HG03354 (cell line): ENCODE data around the gene ZNF33B.
"Not testable (repeated sequence)": the region's sequence is repeated elsewhere in the genome, so short reads cannot be mapped to it uniquely, and the experiment has no call there.

Experiments
- ATAC-seq: cut with Tn5 transposase; IDR thresholded peaks from one replicate; pipeline ENCODE4 v1.9.1; 2021; ENCODE audit warnings: mild to moderate bottlenecking; ENCODE audit not compliant: unreplicated experiment, poor library complexity, severe bottlenecking

ZNF33B gene

DNA sequence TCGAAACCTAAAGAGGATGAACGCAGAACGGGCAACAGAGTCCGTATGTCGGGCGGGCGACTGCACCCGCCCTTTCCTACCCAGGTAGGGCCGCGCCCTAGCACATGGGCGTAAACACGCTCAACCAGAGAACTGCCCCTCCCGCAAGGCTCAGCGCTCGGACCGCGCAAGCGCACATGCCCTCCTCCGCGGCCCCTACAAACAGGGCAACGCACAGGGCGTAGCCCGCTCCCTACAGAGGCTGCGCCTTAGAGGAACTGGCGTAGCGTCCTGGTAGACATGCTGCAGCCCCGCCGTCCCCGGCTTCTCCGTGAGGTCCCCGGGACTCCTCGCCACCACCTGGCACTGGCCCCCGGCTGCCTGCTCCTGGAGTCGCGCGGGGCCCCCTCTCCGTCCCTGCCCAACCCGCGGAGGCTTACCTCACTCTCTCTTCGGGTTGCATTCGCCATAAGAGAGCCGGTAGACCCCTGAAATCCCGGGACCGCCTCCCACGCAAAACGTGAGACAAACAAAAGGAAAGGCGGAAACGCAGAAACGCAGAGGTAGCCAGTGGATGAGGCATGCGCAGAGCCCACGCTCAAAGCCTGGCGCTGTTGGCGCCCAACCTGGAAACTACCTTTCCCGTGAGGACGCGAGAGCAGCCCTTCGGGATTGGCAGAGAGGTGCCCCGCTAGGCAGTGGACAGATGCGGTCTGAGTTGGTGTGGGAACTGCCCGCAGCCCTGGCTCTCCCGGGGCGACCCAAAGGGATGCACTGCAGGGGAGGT lies at the start of gene ZNF33B:
Gene ZNF33B, minus strand, starts transcription at position 516 of the 766 bp plus-strand sequence. CDS start 1,642 bp downstream, outside the sequence.
- ATAC-seq = peak; percentile 95

DNA sequence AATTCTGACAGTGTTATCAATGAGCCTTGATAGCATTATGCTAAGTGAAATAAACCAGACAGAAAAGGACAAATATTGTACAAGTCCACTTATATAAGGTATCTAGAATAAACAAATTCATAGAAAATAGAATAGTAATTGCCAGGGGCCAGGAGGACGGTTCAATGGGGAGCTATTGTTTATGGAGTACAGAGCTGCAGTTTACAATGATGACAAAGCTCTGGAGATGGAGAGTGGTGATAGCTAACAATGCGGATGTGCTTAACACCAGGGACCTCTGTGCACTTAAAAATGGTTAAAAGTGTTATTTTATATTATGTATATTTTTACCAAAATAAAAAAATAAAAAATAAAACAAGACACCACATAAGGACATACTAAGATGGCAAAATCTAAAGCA lies 46.1 kb upstream of the ZNF33B start:
- ATAC-seq = no peak

DNA sequence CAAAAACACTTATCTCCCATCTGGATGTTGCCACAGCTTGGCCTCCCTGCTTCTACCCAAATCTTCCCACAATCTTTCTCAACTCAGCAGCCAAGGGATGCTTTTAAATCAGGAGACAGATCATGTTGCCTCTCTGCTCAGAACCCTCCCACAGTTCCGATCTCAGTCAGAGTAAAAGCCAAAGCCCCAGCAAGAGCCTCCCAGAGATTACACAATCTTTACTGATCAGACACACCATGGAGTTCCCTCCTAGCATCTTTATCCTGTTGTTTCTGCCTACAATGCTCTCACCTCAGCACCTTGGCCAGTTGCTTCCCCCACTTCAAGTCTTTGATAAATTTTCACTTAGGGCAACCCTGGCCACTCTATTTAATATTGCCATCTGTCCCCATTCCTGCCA lies 41.9 kb upstream of the ZNF33B start:
- ATAC-seq = no peak

DNA sequence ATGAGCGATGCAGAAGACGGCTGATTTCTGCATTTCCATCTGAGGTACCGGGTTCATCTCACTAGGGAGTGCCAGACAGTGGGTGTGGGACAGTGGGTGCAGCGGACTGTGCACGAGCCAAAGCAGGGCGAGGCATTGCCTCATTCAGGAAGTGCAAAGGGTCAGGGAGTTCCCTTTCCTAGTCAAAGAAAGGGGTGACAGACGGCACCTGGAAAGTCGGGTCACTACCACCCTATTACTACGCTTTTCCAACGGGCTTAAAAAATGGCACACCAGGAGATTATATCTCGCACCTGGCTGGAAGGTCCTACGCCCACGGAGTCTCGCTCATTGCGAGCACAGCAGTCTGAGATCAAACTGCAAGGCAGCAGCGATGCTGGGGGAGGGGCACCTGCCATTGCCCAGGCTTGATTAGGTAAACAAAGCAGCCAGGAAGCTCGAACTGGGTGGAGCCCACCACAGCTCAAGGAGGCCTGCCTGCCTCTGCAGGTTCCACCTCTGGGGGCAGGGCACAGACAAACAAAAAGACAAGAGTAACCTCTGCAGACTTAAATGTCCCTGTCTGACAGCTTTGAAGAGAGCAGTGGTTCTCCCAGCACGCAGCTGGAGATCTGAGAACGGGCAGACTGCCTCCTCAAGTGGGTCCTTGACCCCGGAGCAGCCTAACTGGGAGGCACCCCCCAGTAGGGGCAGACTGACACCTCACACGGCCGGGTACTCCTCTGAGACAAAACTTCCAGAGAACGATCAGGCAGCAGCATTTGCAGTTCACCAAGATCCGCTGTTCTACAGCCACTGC lies 27.0 kb upstream of the ZNF33B start:
- not testable (repeated sequence) for ATAC-seq

DNA sequence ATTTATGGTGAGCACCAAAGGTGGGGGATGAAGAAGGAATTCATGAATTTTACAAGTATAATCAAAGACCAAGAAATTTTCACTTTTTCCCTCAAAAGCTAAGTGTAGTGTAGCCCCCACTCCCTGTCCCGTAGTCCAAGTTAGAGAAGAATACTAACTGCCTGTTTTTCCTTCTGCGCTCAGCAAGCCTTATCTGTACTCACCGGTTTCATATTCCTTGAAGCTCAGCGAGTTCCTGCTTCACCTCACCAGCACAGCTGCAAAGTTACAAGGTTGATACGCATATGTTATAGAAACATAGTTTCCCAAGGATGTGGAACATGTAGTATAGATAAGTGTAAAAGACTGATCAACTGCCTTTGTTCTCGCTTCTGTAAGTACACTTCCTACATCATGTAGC lies 16.0 kb upstream of the ZNF33B start:
- ATAC-seq = no peak

DNA sequence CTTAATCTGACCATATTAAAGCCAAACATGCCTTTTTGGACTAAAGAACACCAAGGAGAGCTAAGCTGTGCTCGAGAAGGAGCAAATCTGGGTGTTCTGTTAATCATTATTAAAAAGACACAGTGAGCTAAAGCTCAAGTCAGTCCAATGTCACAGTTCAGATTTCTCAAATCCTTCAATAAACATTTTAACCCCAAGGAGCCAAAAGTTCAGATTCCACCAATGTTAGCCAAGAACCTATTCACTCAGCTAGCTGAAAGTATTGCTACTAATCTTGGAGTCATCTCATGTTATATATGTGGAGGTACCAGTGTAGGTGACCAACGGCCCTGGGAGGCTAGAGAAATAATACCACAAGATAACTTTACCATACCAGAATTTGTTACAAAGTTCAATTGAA lies 14.5 kb upstream of the ZNF33B start:
- ATAC-seq = no peak

DNA sequence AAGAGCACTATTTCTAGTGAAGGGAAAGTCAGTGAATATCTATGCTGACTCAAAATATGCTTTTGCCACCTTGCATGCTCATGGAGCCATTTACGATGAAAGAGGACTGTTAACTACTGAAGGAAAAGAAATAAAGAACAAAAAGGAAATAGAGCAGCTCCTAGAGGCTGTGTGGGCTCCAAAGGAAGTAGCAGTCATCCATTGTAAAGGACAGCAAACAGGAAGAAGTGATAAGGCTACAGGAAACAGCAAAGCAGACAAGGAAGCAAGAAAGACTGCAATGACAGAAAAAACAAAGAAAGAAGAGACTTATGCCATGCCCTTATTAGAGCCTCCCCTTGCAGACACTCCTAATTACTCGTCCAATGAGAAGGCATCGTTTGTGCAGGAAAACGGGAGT lies 12.0 kb upstream of the ZNF33B start:
- ATAC-seq = no peak

DNA sequence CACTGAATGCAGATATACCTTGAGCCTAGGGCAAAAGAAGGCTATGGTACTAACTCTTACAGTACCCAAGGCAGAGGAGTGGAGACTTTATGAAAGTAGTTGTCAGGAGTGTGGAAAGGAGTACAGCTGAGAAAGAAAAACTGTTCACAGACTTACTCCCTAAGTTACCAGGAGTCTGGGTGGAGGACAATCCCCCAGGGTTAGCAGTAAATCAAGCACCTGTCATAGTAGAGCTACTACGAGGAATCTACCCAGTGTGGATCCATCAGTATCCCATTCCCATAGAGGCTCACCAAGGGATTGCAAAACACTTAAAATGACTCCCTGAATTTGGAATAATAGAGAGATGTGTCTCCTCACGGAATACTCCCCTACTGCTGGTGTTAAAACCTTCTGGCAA lies 10.1 kb upstream of the ZNF33B start:
- no peak for ATAC-seq

DNA sequence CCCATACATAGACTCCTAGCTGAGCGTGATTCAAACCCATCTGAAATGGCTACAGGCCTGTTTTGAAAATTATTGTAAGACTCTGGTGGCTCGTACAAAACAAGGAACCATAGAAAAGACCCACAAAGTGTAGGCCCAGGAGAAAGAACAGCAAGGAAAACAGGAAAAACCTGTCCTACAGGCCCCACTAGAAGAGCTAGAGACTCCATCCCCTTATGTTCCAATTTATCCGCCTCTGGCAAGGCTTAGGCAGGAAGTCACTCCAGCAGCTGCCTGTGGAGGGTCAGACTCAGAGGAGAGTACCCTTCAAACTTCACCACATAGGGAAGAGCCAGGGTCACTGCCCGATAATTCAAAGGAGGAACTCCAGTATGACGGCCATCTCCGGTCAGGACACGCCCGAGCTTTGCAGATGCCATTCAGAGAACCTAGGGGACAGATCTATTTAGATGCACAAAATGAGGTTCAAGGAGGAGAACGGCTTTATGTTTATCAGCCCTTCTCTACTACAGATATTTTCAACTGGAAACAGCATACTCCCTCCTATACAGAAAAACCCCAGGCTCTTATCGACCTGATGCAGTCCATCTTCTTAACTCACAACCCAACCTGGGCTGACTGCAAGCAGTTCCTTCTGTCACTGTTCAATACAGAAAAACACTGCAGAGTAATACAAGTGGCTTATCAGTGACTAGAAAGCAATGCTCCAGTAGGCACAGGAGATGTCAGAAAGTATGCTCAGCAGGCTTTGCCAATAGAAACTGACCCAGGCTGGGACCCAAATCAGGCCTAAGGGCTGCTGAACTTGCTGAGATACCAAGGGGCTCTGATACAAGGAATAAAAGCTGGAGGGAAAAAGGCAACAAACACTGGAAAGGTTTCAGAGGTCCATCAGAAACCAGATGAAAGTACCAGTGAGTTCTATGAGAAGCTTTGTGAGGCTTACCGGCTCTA lies 8.6 kb upstream of the ZNF33B start:
- no peak for ATAC-seq

DNA sequence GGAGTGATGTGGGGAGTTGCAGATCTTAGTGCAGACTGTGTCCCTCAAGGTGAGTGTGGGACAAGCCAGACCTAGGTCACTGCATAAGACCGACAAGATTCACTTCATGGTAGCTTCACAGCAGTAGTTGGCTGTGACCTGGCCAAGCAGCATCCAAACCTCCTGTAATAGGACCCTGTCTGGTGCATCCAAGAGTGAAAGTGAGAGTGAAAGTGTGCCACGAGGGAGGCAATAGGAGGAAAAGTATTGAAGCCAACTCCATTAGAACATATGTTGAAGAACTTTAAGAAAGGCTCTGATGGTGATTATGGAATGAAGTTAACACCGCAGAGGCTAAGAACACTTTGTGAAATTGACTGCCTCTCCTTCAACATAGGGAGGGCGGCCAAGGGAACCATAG lies 7.8 kb upstream of the ZNF33B start:
- ATAC-seq = no peak

DNA sequence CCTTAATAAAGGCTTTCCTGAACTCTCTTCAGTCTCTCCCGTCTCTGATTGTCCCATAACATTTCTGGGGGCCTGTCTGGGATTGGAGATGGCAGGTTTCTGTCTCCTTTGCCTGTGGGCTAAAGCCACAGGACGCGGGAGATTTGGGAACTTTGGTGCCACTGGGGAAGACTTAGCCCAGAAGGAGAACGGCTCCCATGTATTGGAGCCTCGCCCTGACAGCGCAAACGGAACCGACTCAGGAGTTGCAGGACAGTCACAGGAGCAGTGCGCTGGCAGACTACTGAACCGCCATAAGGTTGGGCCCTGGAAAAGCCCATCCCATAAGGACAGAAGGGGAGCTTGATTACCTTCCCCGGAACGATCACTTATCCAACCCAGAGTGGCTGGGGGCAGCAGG lies 7.1 kb upstream of the ZNF33B start:
- no peak for ATAC-seq

DNA sequence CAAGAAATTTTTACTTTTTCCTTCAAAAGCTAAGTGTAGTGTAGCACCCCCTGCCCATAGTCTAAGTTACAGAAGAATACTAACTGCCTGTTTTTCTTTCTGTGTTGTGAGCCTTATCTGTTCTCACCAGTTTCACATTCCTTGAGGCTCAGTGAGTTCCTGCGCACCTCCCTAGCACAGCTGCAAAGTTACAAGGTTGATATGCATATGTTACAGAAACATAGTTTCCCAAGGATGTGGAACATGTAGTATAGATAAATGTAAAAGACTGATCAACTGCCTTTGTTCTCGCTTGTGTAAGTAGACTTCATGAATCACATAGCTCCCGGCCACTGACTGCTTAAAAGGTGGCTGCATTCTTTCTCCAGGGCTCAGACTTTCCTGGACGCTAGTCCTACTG lies 6.7 kb upstream of the ZNF33B start:
- ATAC-seq = no peak

DNA sequence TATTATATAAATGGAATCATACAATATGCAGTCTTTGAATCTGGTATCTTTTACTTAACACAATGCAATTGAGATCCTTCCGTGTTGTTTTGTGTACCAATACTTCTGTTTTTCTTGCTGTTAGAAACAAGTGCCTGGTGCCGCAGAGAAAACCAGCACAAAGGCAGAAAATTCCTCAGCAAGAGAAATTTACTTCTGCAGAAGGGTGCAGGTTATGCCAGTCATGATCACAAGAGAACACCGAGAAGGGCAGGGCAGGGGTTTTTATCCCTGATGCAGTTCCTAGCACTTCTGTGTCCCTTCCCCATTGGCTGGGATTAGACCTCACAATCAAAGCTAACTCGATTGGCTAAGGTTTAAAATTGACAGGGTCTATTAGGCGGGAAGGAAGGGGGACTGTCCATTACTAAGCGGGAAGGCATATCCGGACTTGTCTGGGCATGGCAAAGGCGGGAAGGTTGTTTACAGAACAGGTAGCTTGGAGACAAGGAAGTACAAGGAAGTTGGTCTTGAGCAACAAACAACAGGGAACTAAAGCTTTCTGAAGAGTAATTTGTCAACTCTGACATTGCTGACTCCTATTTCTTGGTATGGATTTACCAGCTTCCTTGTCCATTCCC lies 2.4 kb upstream of the ZNF33B start:
- no peak for ATAC-seq

DNA sequence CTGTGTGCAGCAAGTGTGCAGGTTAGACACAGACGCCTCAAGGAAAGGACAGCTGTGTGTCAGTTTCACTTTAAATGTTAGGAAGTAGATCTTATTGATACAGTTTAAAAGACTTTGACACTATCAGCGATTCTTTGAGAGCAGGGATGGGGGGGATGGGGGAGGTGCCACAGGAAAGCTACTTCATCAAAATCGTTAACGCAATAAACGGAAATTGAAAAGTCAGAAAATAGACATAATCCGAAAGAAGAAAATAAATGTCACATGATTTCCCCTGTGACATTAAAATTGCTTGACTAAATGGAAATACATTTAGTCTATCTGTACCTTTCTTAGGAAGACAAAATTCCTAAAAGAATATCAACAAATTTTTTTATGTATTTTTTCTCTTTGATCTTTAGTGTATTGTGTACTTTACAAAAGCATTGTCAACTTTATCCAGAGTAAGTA lies 476 bp upstream of the ZNF33B start:
- no peak for ATAC-seq

DNA sequence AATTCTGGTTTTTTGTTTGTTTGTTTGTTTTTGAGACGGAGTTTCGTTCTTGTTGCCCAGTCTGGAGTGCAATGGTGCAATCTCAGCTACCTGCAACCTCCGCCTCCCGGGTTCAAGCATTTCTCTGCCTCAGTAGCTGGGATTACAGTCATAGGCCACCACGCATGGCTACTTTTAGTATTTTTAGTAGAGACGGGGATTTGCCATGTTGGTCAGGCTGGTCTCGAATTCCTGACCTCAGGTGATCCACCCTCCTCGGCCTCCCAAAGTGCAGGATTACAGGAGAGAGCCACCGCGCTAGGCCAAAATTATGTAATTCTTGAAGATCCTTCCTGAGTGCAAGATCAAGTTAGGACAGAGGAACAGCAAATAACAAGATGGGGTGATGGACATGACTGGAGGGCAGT lies 719 bp downstream of the ZNF33B start:
- no peak for ATAC-seq

DNA sequence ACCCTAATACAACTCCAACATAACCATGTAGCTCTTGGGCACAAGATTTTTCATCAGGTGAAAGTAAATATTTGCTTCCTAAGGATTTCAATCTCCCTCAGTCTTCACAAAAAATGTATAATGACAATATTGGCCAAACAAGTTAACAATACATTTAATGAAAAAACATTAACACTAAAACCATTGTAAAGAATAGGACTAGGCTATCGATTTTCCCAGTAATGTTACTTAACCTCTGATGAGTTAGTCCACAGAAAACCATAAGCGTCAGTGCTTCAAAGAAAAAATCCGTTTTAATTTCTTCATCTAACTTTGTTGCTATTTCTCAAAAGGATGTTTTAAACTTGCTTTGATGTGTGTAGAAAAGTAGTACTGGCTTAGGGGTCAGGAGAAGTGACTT lies 1.2 kb downstream of the ZNF33B start:
- no peak for ATAC-seq

DNA sequence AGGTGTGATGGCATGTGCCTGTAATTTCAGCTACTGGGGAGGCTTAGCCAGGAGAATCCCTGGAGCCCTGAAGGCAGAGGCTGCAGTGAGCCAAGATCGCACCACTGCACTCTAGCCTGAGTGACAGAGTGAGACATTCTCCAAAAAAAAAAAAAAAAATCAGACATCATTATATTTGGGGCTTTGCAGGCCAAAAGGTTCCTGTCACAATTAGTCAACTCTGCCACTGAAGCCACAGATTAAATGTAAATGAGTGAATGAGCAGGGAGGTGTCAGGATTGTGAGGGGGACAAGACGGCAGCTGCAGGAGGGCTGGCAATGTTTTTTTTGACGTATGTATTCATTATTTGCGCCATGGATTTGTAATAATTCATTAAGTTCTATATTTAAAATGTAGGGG lies 3.3 kb downstream of the ZNF33B start:
- no peak for ATAC-seq

DNA sequence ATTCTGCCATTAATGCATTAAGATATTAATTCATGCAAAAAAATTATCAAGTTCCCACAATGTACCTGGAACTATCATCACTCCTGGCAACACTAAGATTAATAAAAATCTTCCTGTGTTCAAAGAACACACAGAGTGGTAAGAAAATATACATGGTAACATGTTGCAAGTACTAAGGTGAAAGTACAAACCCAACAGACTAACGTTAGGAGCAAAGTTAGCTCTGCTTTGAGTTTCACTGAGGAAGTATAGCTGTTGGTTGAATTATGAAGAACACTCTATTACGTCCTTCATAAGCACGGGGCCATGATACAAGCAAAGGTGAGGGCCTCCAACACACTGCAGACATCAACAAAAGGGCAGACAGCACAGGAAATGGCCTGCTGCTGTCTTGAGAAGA lies 5.8 kb downstream of the ZNF33B start:
- ATAC-seq = no peak

DNA sequence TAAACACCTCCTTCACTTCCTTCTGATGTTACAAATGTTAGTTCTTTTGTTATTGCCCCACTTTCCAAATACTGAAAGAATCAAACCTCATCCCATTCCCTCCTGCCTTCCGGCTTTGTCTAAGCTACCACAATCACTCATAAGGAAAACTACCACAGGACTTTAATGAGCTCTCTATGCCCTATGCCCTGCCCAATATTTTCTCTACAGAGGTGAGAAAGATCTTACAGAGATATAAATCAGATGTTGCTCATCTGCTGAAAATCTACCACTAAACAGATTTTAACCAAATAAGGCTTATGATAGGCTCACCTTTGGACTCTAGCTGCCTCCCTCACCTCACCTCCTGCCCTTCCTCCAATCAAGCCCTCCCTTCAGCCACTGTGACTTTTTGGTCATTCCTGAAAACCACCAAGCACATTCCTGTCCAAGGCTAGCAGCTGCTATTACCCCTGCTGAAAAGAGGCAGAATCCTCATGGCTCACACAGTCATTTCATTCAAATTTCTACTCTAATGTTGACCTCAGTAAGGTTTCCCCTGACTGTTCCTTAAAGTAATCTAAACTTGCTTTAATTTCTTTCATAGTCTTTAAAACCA lies 7.7 kb downstream of the ZNF33B start:
- ATAC-seq = no peak
